Activated CD4-positive, alpha-beta T cell treated with anti-CD3 and anti-CD28 coated beads for 36 hours (primary cell): ENCODE data around the gene CRACR2B. TPM values are rescaled to one million over a fixed set of nuclear protein-coding genes. Genes with fewer than 3 reads are reported as not detected.

Source experiments
- ATAC-seq: fragments of 200-7000 bp; cut with Tn5 transposase; one replicate; pipeline ENCODE4 v1.10.0; 2021; ENCODE audit warnings: mild to moderate bottlenecking, moderate library complexity
- CTCF ChIA-PET: fragments of 350-600 bp; sonication (Branson Sonifier 250); formaldehyde crosslinking; loops from one replicate; lab custom pipeline; 2021; ENCODE audit warnings: antibody characterized with exemption; lab: Charles Lee
- POLR2A ChIA-PET: fragments of 350-600 bp; sonication (Branson Sonifier 250); formaldehyde crosslinking; loops from one replicate; lab custom pipeline; 2021; ENCODE audit warnings: antibody characterized with exemption, inconsistent platforms; lab: Charles Lee
- DNase-seq: peaks from one replicate; pipeline ENCODE4 v3.0.0-alpha.2; 2020
- H3K27ac Mint-ChIP-seq: one replicate; pipeline ENCODE4 v1.8.0; 2021; ENCODE audit warnings: mixed read lengths
- H3K27me3 Mint-ChIP-seq: one replicate; pipeline ENCODE4 v1.8.0; 2021; ENCODE audit warnings: mixed read lengths
- H3K36me3 Mint-ChIP-seq: one replicate; pipeline ENCODE4 v1.8.0; 2021; ENCODE audit warnings: low read depth, mixed read lengths
- H3K4me1 Mint-ChIP-seq: one replicate; pipeline ENCODE4 v1.8.0; 2021; ENCODE audit warnings: mixed read lengths
- H3K4me3 Mint-ChIP-seq: one replicate; pipeline ENCODE4 v1.8.0; 2021; ENCODE audit warnings: mild to moderate bottlenecking, moderate library complexity, mixed read lengths
- H3K9me3 Mint-ChIP-seq: one replicate; pipeline ENCODE4 v1.8.0; 2021; ENCODE audit warnings: low read depth, mixed read lengths
- intact Hi-C, 2 experiments: fragments of 100-400 bp; cut with DNase I in 1 of 2; cut with micrococcal nuclease in 1 of 2; formaldehyde crosslinking; loops; one replicate each; pipeline versions ENCODE4 v1.14.2 to v1.15.1; 2022 to 2024; cut with DNase I, micrococcal nuclease
- total RNA-seq, 2 experiments: library from RNA; stranded (reverse); gene quantifications; one replicate each; pipeline ENCODE4 v1.2.3, GENCODE V29; 2021

Gene CRACR2B
- total RNA-seq, 2 experiments from 2014 or later: 0.33 to 0.50 TPM

GRCh38 chr11:803770-804598 lies 23.7 kb upstream of the CRACR2B start:
- Mint-ChIP-seq H3K27ac (peak overlapping the region; percentile 51), H3K36me3 (peaks cover 8% of the 10 kb centered on the region), H3K4me1 (peaks cover 15% of the 10 kb centered on the region), H3K4me3 (peak overlapping the region; percentile 76), H3K27me3 (no peaks in the 10 kb centered on the region), H3K9me3 (no peaks in the 10 kb centered on the region)
- ChIA-PET POLR2A (interaction anchor here (0.6 kb wide), 1 partner anchor 44 kb away, joined by 3 read pairs; no protein-coding TSS in a partner anchor), CTCF (interaction anchor here (1.1 kb wide), 1 partner anchor 249 kb away, joined by 3 read pairs; no protein-coding TSS in a partner anchor)
- intact Hi-C loops: no loop called here
- ATAC-seq (no peak), DNase-seq (no peak)

DNA sequence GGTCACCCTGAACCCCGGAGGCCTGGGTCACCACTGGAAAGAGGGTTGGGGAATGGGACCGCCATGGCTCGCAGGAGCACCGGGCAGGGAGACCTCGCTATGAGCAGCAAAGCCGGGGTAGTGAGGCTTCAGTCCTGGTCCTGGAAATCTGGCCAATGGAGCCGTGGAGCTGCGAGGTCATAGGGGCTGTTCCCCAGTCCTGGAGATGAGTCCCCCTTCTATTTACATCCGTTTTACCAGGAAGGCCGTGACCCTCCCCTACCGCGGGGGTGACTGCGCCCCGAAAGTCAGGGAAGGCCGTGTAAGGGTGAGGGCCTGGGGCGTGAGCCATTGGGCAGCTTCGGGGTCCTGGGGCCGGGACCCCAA lies 23.1 kb upstream of the CRACR2B start:
- Mint-ChIP-seq H3K36me3 (peaks cover 8% of the 10 kb centered on the region), H3K9me3 (no peaks in the 10 kb centered on the region), H3K4me1 (peaks cover 15% of the 10 kb centered on the region), H3K4me3 (peak overlapping the region; percentile 76), H3K27me3 (no peaks in the 10 kb centered on the region), H3K27ac (peak overlapping the region; percentile 51)
- CTCF ChIA-PET: no interaction called here
- no peak for ATAC-seq
- intact Hi-C loops: no loop called here
- no peak for DNase-seq
- POLR2A ChIA-PET: interaction anchor here (0.6 kb wide), 1 partner anchor 44 kb away, joined by 3 read pairs; no protein-coding TSS in a partner anchor

- peak; percentile 64 for DNase-seq
- CTCF ChIA-PET: interaction anchor here (0.8 to 1.2 kb wide), 3 partner anchors 10 to 31 kb away, joined by 3 read pairs; partner anchors contain the start of gene PNPLA2
Observed at GRCh38 chr11:808427-809286, 19.1 kb upstream of the CRACR2B start.

DNA sequence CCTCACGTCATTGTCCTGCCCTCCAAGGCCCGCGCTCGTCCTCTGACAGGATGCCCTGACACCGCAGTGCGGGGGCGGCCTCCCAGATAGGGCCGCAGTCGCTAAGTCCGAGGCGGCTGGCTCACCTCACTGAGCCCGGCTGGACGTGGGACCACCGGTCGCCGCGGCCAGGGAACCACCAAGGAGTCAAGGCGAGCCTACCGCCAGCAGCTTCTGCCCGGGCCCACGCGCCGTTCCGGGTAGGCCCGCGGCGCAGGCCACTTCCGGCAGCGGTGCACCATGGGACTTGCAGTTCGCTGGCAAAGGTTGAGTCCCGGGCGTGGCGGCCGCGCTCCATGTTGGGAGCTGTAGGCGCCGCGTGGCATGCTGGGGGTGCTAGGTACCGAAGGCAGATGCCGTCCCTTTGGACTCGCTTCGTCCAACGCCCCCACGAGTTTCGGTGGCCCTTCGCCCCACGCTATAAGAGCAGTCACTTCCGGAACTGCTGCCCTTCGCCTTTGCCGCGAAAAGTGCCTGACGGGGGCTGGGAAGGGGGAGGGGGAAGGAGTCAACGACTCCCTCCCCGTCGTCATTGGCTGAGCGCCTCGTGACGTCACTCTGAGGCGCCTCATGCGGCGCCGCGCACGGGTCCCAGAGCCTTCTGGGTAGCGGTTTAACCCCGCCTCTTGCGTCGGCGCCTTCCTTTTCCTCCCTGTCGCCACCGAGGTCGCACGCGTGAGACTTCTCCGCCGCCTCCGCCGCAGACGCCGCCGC lies 18.3 kb upstream of the CRACR2B start, which contains the start of gene RPLP2:
Gene RPLP2 (plus strand): TSS at position 681 of the 753 bp plus-strand sequence. CDS start 268 bp downstream, outside the sequence.
- H3K36me3 Mint-ChIP-seq: peaks cover 35% of the 10 kb centered on the region
- CTCF ChIA-PET: interaction anchor here (0.8 to 1.2 kb wide), 3 partner anchors 10 to 32 kb away, joined by 3 read pairs; partner anchors contain the start of gene PNPLA2

More at GRCh38 chr11:808427-809286, 19.1 kb upstream of the CRACR2B start:
- H3K4me3 Mint-ChIP-seq: peak overlapping the region; percentile 94
- intact Hi-C loops: loop anchor here (1.0 to 2.0 kb wide), 16 partner anchors 10 to 601 kb away; partner anchors contain the start of genes POLR2L (in 2 of the 2), TSPAN4 (in 2 of the 2), AP2A2 (in 1 of the 2) and BET1L (in 1 of the 2)
- peaks cover 34% of the 10 kb centered on the region for H3K4me1 Mint-ChIP-seq
- H3K27me3 Mint-ChIP-seq: no peaks in the 10 kb centered on the region
- H3K9me3 Mint-ChIP-seq: no peaks in the 10 kb centered on the region
- H3K36me3 Mint-ChIP-seq: peaks cover 32% of the 10 kb centered on the region
- ATAC-seq: peak; percentile 0
- POLR2A ChIA-PET: interaction anchor here (0.7 to 2.0 kb wide), 3 partner anchors 11 to 33 kb away, joined by 3 to 24 read pairs (median 10); partner anchors contain the start of gene PNPLA2
- peak overlapping the region; percentile 97 for H3K27ac Mint-ChIP-seq

GRCh38 chr11:810040-810567 lies 17.6 kb upstream of the CRACR2B start:
- H3K27ac Mint-ChIP-seq: peak overlapping the region; percentile 97
- ChIA-PET POLR2A (interaction anchor here (1.4 to 2.0 kb wide), 2 partner anchors 9 to 13 kb away, joined by 10 to 24 read pairs; partner anchors contain the start of gene PNPLA2), CTCF (interaction anchor here (1.2 kb wide), 1 partner anchor 9 kb away, joined by 3 read pairs; the partner anchor contains the start of gene PNPLA2)
- no peaks in the 10 kb centered on the region for H3K27me3 Mint-ChIP-seq
- no peak for ATAC-seq
- peaks cover 30% of the 10 kb centered on the region for H3K4me1 Mint-ChIP-seq
- H3K4me3 Mint-ChIP-seq: peak overlapping the region; percentile 94
- DNase-seq: no peak
- no peaks in the 10 kb centered on the region for H3K9me3 Mint-ChIP-seq
- intact Hi-C loops: no loop called here
- H3K36me3 Mint-ChIP-seq: peaks cover 35% of the 10 kb centered on the region

More for the DNA sequence above, 18.3 kb upstream of the CRACR2B start, which contains the start of gene RPLP2:
- peak; percentile 99 for DNase-seq
- ATAC-seq: peak; percentile 86
- Mint-ChIP-seq H3K27ac (peak within 1 kb of the TSS; percentile 97), H3K4me1 (peaks cover 30% of the 10 kb centered on the region), H3K27me3 (no peaks in the 10 kb centered on the region), H3K4me3 (peak within 1 kb of the TSS; percentile 94), H3K9me3 (no peaks in the 10 kb centered on the region)
- intact Hi-C loops: loop anchor here (1.0 to 2.0 kb wide), 16 partner anchors 10 to 602 kb away; partner anchors contain the start of genes POLR2L (in 2 of the 2), TSPAN4 (in 2 of the 2), AP2A2 (in 1 of the 2) and BET1L (in 1 of the 2)
- POLR2A ChIA-PET: interaction anchor here (1.4 to 2.0 kb wide), 2 partner anchors 10 to 13 kb away, joined by 10 to 24 read pairs; partner anchors contain the start of gene PNPLA2

DNA sequence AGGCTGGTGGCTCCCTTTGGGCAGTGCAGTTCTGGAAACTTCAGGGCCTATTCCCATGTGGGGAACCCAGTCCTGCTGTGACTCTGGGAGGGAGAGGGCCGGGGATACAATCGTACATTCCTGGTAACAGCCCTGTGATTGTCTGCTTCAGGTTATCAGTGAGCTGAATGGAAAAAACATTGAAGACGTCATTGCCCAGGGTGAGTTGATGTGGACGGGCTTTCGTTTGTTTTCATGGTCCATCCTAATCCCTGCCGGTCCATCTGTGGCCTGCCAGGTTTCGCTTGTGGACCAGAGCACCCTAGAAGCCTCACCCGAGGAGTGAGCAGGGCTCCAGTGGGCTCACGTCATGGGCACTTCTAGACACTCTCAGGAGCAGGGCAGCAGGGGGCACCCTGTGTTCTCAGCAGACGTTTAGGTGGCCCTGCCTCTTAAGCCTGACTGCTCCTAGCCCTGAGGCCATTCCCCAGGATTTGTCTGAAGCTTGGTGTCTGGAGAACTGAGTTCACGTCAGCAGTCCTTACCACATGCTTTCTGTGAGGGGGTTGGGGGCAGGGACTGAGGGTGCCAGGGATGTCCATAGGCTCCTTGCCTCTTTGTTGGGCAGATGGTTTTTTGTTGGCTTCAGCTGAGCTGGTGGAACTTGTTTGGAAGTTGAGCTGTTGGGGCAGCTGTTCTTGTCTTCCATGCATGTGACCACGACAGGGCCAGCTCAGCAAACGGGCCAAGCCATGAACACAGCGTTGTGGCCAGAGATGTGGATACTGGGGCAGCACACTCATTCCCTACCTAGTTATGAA lies 16.1 kb upstream of the CRACR2B start:
- Mint-ChIP-seq H3K9me3 (no peaks in the 10 kb centered on the region), H3K36me3 (peaks cover 35% of the 10 kb centered on the region), H3K4me1 (peaks cover 30% of the 10 kb centered on the region), H3K27ac (peak overlapping the region; percentile 88), H3K4me3 (peak overlapping the region; percentile 94), H3K27me3 (no peaks in the 10 kb centered on the region)
- no peak for ATAC-seq
- ChIA-PET POLR2A (interaction anchor here (0.9 kb wide), 1 partner anchor 8 kb away, joined by 5 read pairs; no protein-coding TSS in a partner anchor), CTCF (interaction anchor here (0.6 kb wide), 1 partner anchor 114 kb away, joined by 4 read pairs; the partner anchor contains the start of gene AP2A2)
- no peak for DNase-seq
- intact Hi-C loops: no loop called here

DNA sequence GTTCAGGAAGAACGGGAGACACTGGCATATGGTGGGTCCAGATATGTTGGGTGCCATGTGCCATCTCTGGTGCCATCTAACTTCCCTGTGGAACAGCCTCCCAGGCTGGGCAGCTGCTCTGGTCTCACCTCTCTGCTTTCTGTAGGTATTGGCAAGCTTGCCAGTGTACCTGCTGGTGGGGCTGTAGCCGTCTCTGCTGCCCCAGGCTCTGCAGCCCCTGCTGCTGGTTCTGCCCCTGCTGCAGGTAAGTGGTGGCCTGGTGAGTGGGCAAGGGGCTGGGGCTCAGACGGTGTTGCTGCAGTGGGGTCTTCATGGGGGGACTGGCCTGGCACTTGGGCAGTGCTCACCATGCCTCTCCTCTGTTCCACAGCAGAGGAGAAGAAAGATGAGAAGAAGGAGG lies 15.3 kb upstream of the CRACR2B start:
- Mint-ChIP-seq H3K27ac (peak overlapping the region; percentile 88), H3K4me3 (peak overlapping the region; percentile 94)

DNA sequence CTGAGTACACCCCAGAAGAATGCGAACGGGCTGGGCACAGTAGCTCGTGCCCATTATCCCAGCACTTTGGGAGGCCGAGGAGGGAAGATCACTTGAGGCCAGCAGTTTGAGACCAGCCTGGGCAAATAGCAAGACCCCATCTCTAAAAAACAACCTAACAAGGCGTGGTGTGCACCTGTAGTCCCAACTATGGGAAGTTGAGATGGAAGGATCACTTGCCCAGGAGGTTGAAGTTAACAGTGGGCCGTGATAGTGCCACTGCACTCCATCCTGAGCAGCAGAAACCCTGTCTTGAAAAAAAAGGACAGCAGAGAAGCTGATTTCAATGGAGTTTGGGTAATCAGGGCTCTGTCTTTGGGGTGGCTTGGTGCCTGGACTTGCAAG lies 14.7 kb upstream of the CRACR2B start:
- peaks cover 24% of the 10 kb centered on the region for H3K4me1 Mint-ChIP-seq
- no peak for ATAC-seq
- H3K36me3 Mint-ChIP-seq: peaks cover 33% of the 10 kb centered on the region
- H3K27me3 Mint-ChIP-seq: no peaks in the 10 kb centered on the region
- no peak for DNase-seq
- H3K4me3 Mint-ChIP-seq: peak overlapping the region; percentile 94
- no peaks in the 10 kb centered on the region for H3K9me3 Mint-ChIP-seq
- peak overlapping the region; percentile 19 for H3K27ac Mint-ChIP-seq
- ChIA-PET CTCF (interaction anchor here (0.7 kb wide), 1 partner anchor 28 kb away, joined by 3 read pairs; no protein-coding TSS in a partner anchor), POLR2A (interaction anchor here (0.8 kb wide), 1 partner anchor 17 kb away, joined by 3 read pairs; no protein-coding TSS in a partner anchor)
- intact Hi-C loops: no loop called here

More for the DNA sequence above, 15.3 kb upstream of the CRACR2B start:
- POLR2A ChIA-PET: interaction anchor here (0.8 kb wide), 1 partner anchor 16 kb away, joined by 3 read pairs; no protein-coding TSS in a partner anchor
- Mint-ChIP-seq H3K9me3 (no peaks in the 10 kb centered on the region), H3K36me3 (peaks cover 35% of the 10 kb centered on the region), H3K4me1 (peaks cover 28% of the 10 kb centered on the region), H3K27me3 (no peaks in the 10 kb centered on the region)
- intact Hi-C loops: no loop called here
- CTCF ChIA-PET: interaction anchor here (0.6 kb wide), 1 partner anchor 113 kb away, joined by 4 read pairs; the partner anchor contains the start of gene AP2A2
- ATAC-seq (no peak), DNase-seq (no peak)

DNA sequence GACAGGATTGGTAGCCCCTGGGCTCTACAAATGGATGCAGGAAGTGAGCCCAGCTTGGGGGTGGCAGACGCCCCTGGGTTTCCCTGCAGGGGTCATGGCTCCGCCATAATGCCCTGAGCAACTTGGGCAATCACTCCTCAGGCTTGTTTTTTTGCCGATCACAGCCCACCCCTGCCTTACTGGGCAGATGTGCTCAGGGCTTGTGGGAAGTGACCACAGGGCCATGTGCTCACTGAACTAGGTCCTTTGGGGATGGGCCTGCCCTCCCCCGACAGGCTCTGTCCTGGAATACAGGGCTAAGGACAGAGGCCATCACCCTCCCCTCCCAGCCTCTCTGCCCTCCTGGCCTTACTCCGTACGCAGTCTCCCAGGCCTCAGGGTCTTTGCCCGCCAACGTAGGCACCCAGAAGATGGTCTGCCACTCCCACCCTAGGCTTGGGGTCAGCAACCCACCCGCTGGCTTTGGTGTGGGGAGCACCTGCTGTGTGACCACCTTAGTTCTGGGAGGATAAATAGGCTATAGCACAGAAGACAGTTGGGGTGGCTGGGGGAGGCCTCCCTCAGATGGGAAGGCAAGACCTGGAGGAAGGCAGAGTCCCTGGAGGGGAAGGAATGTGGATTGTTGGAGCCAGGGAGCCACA lies 14.1 kb upstream of the CRACR2B start:
- no peak overlapping the region for H3K4me3 Mint-ChIP-seq
- H3K36me3 Mint-ChIP-seq: peaks cover 33% of the 10 kb centered on the region
- ChIA-PET CTCF (interaction anchor here (0.7 kb wide), 1 partner anchor 28 kb away, joined by 3 read pairs; no protein-coding TSS in a partner anchor), POLR2A (no interaction called here)
- no peaks in the 10 kb centered on the region for H3K27me3 Mint-ChIP-seq
- intact Hi-C loops: no loop called here
- peaks cover 21% of the 10 kb centered on the region for H3K4me1 Mint-ChIP-seq
- ATAC-seq: no peak
- no peak for DNase-seq
- H3K9me3 Mint-ChIP-seq: no peaks in the 10 kb centered on the region
- H3K27ac Mint-ChIP-seq: peak overlapping the region; percentile 27
